Spinal cord (tissue), 10 donors: ENCODE results near the gene DOK6. TPM values are rescaled to one million over a fixed set of nuclear protein-coding genes. Genes with fewer than 3 reads are reported as not detected.

Source experiments
- DNase-seq, 6 donors: peaks; one replicate each; pipeline versions ENCODE4 v3.0.0 to v3.0.0-alpha.2; 2013 to 2015; ENCODE audit warnings: low spot score in 6 of 6, low read depth in 4 of 6
- H3K27ac ChIP-seq: one replicate; pipeline ENCODE4 v1.5.1; 2013; ENCODE audit warnings: low read depth, low read length, control low read depth
- H3K27me3 ChIP-seq: one replicate; pipeline ENCODE4 v1.6.1; 2013; ENCODE audit warnings: low read length; ENCODE audit not compliant: control insufficient read depth, insufficient read depth
- H3K36me3 ChIP-seq: one replicate; pipeline ENCODE4 v1.6.1; 2013; ENCODE audit warnings: low read length; ENCODE audit not compliant: control insufficient read depth, insufficient read depth
- H3K4me1 ChIP-seq: one replicate; pipeline ENCODE4 v1.6.1; 2013; ENCODE audit warnings: low read length; ENCODE audit not compliant: control insufficient read depth, insufficient read depth
- H3K4me3 ChIP-seq: one replicate; pipeline ENCODE4 v1.5.1; 2013; ENCODE audit warnings: low read depth, low read length, control low read depth
- H3K9me3 ChIP-seq: one replicate; pipeline ENCODE4 v1.6.1; 2013; ENCODE audit warnings: low read length; ENCODE audit not compliant: control insufficient read depth, insufficient read depth
- WGBS: methylation state at CpG from one replicate; pipeline ENCODE4 v1.1.5; 2013; ENCODE audit warnings: missing lambda C conversion rate; ENCODE audit not compliant: insufficient coverage; 5-methylcytosine and 5-hydroxymethylcytosine counted together
- polyA plus RNA-seq, 2 donors: library from polyadenylated mRNA; unstranded; fragments of 120-200 nt; gene quantifications; one replicate each; pipeline ENCODE4 v1.2.1, GENCODE V29; 2013; ENCODE audit not compliant: insufficient read length in 2 of 2
- total RNA-seq, 2 donors: library from RNA; depleted of rRNA in 1 of 2; stranded (reverse); fragments of 120-200 nt in 1 of 2; fragments of >200 nt in 1 of 2; gene quantifications; one replicate each; pipeline versions ENCODE4 v1.2.3 to v1.2.4, GENCODE V29; 2013 to 2014
- donor health status: healthy.

The DOK6 gene
- total and polyA plus RNA-seq, 4 donors = 26.5 to 64.4 (median 40.7) TPM

GRCh38 chr18:69895066-69896047 is 494.7 kb downstream of the DOK6 start:
- Histone ChIP-seq H3K36me3 (no peaks in the 10 kb centered on the region), H3K27ac (no peak overlapping the region), H3K4me3 (no peak overlapping the region), H3K27me3 (no peaks in the 10 kb centered on the region), H3K9me3 (no peaks in the 10 kb centered on the region), H3K4me1 (no peaks in the 10 kb centered on the region)
- no peak for DNase-seq
- WGBS = 94% methylated on average over 16 of the region's 19 CpGs

- 100% methylated on average over 1 of the region's 7 CpGs for WGBS
- no peaks in the 10 kb centered on the region for H3K36me3 ChIP-seq
- H3K27me3 ChIP-seq = no peaks in the 10 kb centered on the region
- H3K4me1 ChIP-seq = no peaks in the 10 kb centered on the region
- no peak for DNase-seq
- H3K27ac ChIP-seq = no peak overlapping the region
- no peaks in the 10 kb centered on the region for H3K9me3 ChIP-seq
- no peak overlapping the region for H3K4me3 ChIP-seq
These were observed 496.9 kb downstream of the DOK6 start for GRCh38 chr18:69897397-69898108.

GRCh38 chr18:69898241-69898861 is 497.7 kb downstream of the DOK6 start:
- H3K4me1 ChIP-seq = no peaks in the 10 kb centered on the region
- H3K27ac ChIP-seq = no peak overlapping the region
- no peaks in the 10 kb centered on the region for H3K36me3 ChIP-seq
- no peak for DNase-seq
- no peaks in the 10 kb centered on the region for H3K9me3 ChIP-seq
- 82% methylated on average over 11 of the region's 11 CpGs for WGBS
- no peaks in the 10 kb centered on the region for H3K27me3 ChIP-seq
- no peak overlapping the region for H3K4me3 ChIP-seq
